Neural cell (in vitro differentiated cells): ENCODE results near the gene CDHR5.

Source experiments
- CTCF ChIP-seq: fragments of 450-650 bp; IDR thresholded peaks from 2 replicates; pipeline ENCODE4 v1.5.1; 2014; ENCODE audit warnings: antibody characterized with exemption, mild to moderate bottlenecking, moderate library complexity; ENCODE audit not compliant: poor library complexity, severe bottlenecking
- EZH2 ChIP-seq: fragments of 200-600, 300-800 bp; shearing (Covaris generic), sonication (generic); IDR thresholded peaks from 2 replicates; pipeline ENCODE4 v1.6.1; 2014; ENCODE audit warnings: antibody characterized with exemption, low read length, borderline replicate concordance, mild to moderate bottlenecking; ENCODE audit not compliant: insufficient read depth, poor library complexity, severe bottlenecking
- POLR2AphosphoS5 ChIP-seq: IDR thresholded peaks from 2 replicates; pipeline ENCODE4 v1.6.1; 2012
- SMC3 ChIP-seq: fragments of 450-650 bp; conservative IDR thresholded peaks from 2 replicates; pipeline ENCODE4 v1.6.1; 2014; ENCODE audit warnings: antibody characterized with exemption, mild to moderate bottlenecking, moderate library complexity; ENCODE audit not compliant: poor library complexity
- TF ChIP-seq, protein P1 (sequence below): IDR thresholded peaks from 2 replicates; pipeline ENCODE4 v1.6.1; 2012; ENCODE audit warnings: borderline replicate concordance

DNA sequence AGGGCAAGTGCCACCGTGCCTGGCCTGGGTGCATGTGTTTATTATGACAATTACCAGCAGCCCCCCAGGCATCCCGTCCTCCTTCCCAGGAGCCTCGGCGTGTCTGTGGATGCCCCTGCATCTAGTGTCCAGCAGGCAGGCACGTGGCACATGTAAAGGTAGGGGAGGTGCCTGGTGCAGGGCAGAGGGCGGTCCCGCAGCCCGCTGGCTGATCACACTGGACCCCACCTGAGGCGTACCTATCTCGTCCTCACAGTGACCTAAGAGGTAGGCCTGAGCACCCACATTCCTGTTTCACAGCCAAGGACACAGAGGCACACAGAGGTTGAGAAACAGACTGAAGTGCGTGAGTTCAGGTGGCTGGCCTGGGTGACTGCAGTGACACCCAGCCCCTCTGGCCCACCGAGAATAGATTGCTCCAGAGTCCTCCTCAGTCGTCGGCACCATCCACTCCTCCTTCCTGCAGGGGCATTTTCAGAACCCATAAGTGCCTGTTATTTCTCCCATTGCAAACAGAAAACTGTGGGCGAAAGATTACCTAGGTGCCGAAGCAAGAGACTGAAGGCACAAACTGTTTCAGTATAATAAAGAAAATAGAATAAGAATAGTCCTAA is 51.5 kb downstream of the CDHR5 start:
- TF ChIP-seq CTCF (no peak), EZH2 (no peak), POLR2AphosphoS5 (no peak), SMC3 (no peak)
- TF ChIP-seq, protein P1, sequence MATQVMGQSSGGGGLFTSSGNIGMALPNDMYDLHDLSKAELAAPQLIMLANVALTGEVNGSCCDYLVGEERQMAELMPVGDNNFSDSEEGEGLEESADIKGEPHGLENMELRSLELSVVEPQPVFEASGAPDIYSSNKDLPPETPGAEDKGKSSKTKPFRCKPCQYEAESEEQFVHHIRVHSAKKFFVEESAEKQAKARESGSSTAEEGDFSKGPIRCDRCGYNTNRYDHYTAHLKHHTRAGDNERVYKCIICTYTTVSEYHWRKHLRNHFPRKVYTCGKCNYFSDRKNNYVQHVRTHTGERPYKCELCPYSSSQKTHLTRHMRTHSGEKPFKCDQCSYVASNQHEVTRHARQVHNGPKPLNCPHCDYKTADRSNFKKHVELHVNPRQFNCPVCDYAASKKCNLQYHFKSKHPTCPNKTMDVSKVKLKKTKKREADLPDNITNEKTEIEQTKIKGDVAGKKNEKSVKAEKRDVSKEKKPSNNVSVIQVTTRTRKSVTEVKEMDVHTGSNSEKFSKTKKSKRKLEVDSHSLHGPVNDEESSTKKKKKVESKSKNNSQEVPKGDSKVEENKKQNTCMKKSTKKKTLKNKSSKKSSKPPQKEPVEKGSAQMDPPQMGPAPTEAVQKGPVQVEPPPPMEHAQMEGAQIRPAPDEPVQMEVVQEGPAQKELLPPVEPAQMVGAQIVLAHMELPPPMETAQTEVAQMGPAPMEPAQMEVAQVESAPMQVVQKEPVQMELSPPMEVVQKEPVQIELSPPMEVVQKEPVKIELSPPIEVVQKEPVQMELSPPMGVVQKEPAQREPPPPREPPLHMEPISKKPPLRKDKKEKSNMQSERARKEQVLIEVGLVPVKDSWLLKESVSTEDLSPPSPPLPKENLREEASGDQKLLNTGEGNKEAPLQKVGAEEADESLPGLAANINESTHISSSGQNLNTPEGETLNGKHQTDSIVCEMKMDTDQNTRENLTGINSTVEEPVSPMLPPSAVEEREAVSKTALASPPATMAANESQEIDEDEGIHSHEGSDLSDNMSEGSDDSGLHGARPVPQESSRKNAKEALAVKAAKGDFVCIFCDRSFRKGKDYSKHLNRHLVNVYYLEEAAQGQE = no peak
